Measurements from ENCODE around the gene SMARCAL1. TPM values are rescaled to one million over a fixed set of nuclear protein-coding genes. Genes with fewer than 3 reads are reported as not detected.

SMARCAL1 gene
- total RNA-seq, 1 donor from 2014 or later = 10.5 TPM

GRCh38 chr2:216391401-216391800, 20.9 kb upstream of the SMARCAL1 start:
- no peak for DNase-seq (ENCODE audit: missing footprints)
- intact Hi-C loops (cut with DNase I) = no loop called here
- no peak for ATAC-seq

- ATAC-seq = no peak
These were observed 20.2 kb upstream of the SMARCAL1 start for GRCh38 chr2:216392018-216392562.

GRCh38 chr2:216392945-216393840, 19.1 kb upstream of the SMARCAL1 start:
- DNase-seq (ENCODE audit: missing footprints) (no peak), ATAC-seq (no peak)
- intact Hi-C loops (cut with DNase I) = no loop called here

More at GRCh38 chr2:216392018-216392562, 20.2 kb upstream of the SMARCAL1 start:
- DNase-seq (ENCODE audit: missing footprints) = no peak
- intact Hi-C loops (cut with DNase I) = no loop called here

- ATAC-seq (no peak), DNase-seq (ENCODE audit: missing footprints) (no peak)
- intact Hi-C loops (cut with DNase I) = no loop called here
These were observed 17.4 kb upstream of the SMARCAL1 start for GRCh38 chr2:216394881-216395280.

GRCh38 chr2:216399621-216400020, 12.7 kb upstream of the SMARCAL1 start:
- ATAC-seq (no peak), DNase-seq (ENCODE audit: missing footprints) (no peak)
- intact Hi-C loops (cut with DNase I) = no loop called here

- ATAC-seq (no peak), DNase-seq (ENCODE audit: missing footprints) (no peak)
- intact Hi-C loops (cut with DNase I) = no loop called here
These were observed 9.5 kb upstream of the SMARCAL1 start for GRCh38 chr2:216402751-216403150.

GRCh38 chr2:216404010-216404618, 8.2 kb upstream of the SMARCAL1 start:
- DNase-seq (ENCODE audit: missing footprints) = no peak
- intact Hi-C loops (cut with DNase I) = no loop called here
- no peak for ATAC-seq

GRCh38 chr2:216405588-216405987, 6.7 kb upstream of the SMARCAL1 start:
- intact Hi-C loops (cut with DNase I) = no loop called here
- DNase-seq (ENCODE audit: missing footprints) (no peak), ATAC-seq (no peak)

GRCh38 chr2:216406826-216407225, 5.5 kb upstream of the SMARCAL1 start:
- no peak for ATAC-seq
- intact Hi-C loops (cut with DNase I) = no loop called here
- no peak for DNase-seq (ENCODE audit: missing footprints)

GRCh38 chr2:216408426-216409290, 3.6 kb upstream of the SMARCAL1 start:
- intact Hi-C loops (cut with DNase I) = no loop called here
- DNase-seq (ENCODE audit: missing footprints) (no peak), ATAC-seq (no peak)

GRCh38 chr2:216410550-216410949, 1.7 kb upstream of the SMARCAL1 start:
- ATAC-seq (no peak), DNase-seq (ENCODE audit: missing footprints) (no peak)
- intact Hi-C loops (cut with DNase I) = no loop called here

- no peak for ATAC-seq
- intact Hi-C loops (cut with DNase I) = no loop called here
- no peak for DNase-seq (ENCODE audit: missing footprints)
These were observed 1.6 kb downstream of the SMARCAL1 start for GRCh38 chr2:216413882-216414281.

- no peak for DNase-seq (ENCODE audit: missing footprints)
- intact Hi-C loops (cut with DNase I) = loop anchor here (5.0 kb wide), 1 partner anchor 52 kb away; no protein-coding TSS in a partner anchor
- no peak for ATAC-seq
These were observed 2.6 kb downstream of the SMARCAL1 start for GRCh38 chr2:216414772-216415319.

- intact Hi-C loops (cut with DNase I) = loop anchor here (5.0 kb wide), 1 partner anchor 52 kb away; no protein-coding TSS in a partner anchor
- ATAC-seq = no peak
- DNase-seq (ENCODE audit: missing footprints) = no peak
These were observed 3.3 kb downstream of the SMARCAL1 start for GRCh38 chr2:216415541-216415940.

GRCh38 chr2:216416571-216417307, 4.5 kb downstream of the SMARCAL1 start:
- intact Hi-C loops (cut with DNase I) = loop anchor here (5.0 kb wide), 1 partner anchor 51 kb away; no protein-coding TSS in a partner anchor
- ATAC-seq (no peak), DNase-seq (ENCODE audit: missing footprints) (no peak)

GRCh38 chr2:216418981-216419380, 6.7 kb downstream of the SMARCAL1 start:
- DNase-seq (ENCODE audit: missing footprints) (no peak), ATAC-seq (no peak)
- intact Hi-C loops (cut with DNase I) = loop anchor here (5.0 kb wide), 1 partner anchor 48 kb away; no protein-coding TSS in a partner anchor

- intact Hi-C loops (cut with DNase I) = no loop called here
- ATAC-seq (no peak), DNase-seq (ENCODE audit: missing footprints) (no peak)
These were observed 8.2 kb downstream of the SMARCAL1 start for GRCh38 chr2:216420367-216421101.
